ENCODE results near the gene ARFRP1.
A peak's percentile ranks its signal among the peaks of the same experiment; 100 is the strongest.

The ARFRP1 gene

GRCh38 chr20:63740627-63741353 is 33.0 kb upstream of the ARFRP1 start:
- Histone ChIP-seq H3K4me3 (ENCODE audit: low read depth, low read length, poor library complexity, severe bottlenecking) (peak overlapping the region; percentile 49), H3K9me2 (ENCODE audit: low read depth, low read length) (no peaks in the 10 kb centered on the region), H3F3A (ENCODE audit: insufficient read depth, low read length) (no peaks in the 10 kb centered on the region; the same call in 1 of the 2 replicates), H3K4me2 (ENCODE audit: low read length) (peak overlapping the region; percentile 53), H3K9ac (ENCODE audit: low read length) (peak overlapping the region; percentile 39; the same call in 1 of the 2 replicates), H2AFZ (ENCODE audit: low read length) (no peak overlapping the region), H3K27me3 (ENCODE audit: insufficient read depth, low read length) (no peaks in the 10 kb centered on the region; the same call in 1 of the 2 replicates), H3K36me3 (ENCODE audit: insufficient read depth, low read length) (peaks cover 12% of the 10 kb centered on the region), H4K20me1 (ENCODE audit: insufficient read depth, low read length) (no peaks in the 10 kb centered on the region), H3K9me3 (ENCODE audit: low read length) (no peaks in the 10 kb centered on the region), H3K27ac (ENCODE audit: low read depth, low read length, poor library complexity, severe bottlenecking) (no peak overlapping the region), H3K4me1 (ENCODE audit: insufficient read depth, low read length, severe bottlenecking) (peaks cover 38% of the 10 kb centered on the region), H3K79me2 (ENCODE audit: insufficient read depth, low read length) (no peaks in the 10 kb centered on the region)
- no peak for TF ChIP-seq CTCF (IDR thresholded peaks at IDR 0.05; ENCODE audit: low read length)
- TF ChIP-seq EZH2 (IDR thresholded peaks at IDR 0.05; ENCODE audit: borderline replicate concordance, low read length): no peak

- Histone ChIP-seq H3K4me3 (ENCODE audit: low read depth, low read length, poor library complexity, severe bottlenecking) (peak overlapping the region; percentile 49), H3K9ac (ENCODE audit: low read length) (peak overlapping the region; percentile 39; the same call in 1 of the 2 replicates), H3K27ac (ENCODE audit: low read depth, low read length, poor library complexity, severe bottlenecking) (no peak overlapping the region), H3K79me2 (ENCODE audit: insufficient read depth, low read length) (no peaks in the 10 kb centered on the region), H3K4me1 (ENCODE audit: insufficient read depth, low read length, severe bottlenecking) (peaks cover 39% of the 10 kb centered on the region), H3K36me3 (ENCODE audit: insufficient read depth, low read length) (peaks cover 18% of the 10 kb centered on the region), H3K4me2 (ENCODE audit: low read length) (peak overlapping the region; percentile 53), H3K9me3 (ENCODE audit: low read length) (no peaks in the 10 kb centered on the region), H3K9me2 (ENCODE audit: low read depth, low read length) (no peaks in the 10 kb centered on the region), H4K20me1 (ENCODE audit: insufficient read depth, low read length) (no peaks in the 10 kb centered on the region), H3K27me3 (ENCODE audit: insufficient read depth, low read length) (no peaks in the 10 kb centered on the region; the same call in 1 of the 2 replicates), H3F3A (ENCODE audit: insufficient read depth, low read length) (no peaks in the 10 kb centered on the region; the same call in 1 of the 2 replicates), H2AFZ (ENCODE audit: low read length) (no peak overlapping the region)
- TF ChIP-seq CTCF (IDR thresholded peaks at IDR 0.05; ENCODE audit: low read length): no peak
- TF ChIP-seq EZH2 (IDR thresholded peaks at IDR 0.05; ENCODE audit: borderline replicate concordance, low read length): no peak
Measured at GRCh38 chr20:63740070-63740626, 32.4 kb upstream of the ARFRP1 start.

- H3K4me3 ChIP-seq (ENCODE audit: low read depth, low read length, poor library complexity, severe bottlenecking): peak within 1 kb of the TSS; percentile 49
- H3K9ac ChIP-seq (ENCODE audit: low read length): peak within 1 kb of the TSS; percentile 39; the same call in 1 of the 2 replicates
- no peaks in the 10 kb centered on the region; the same call in 1 of the 2 replicates for H3F3A ChIP-seq (ENCODE audit: insufficient read depth, low read length)
- H2AFZ ChIP-seq (ENCODE audit: low read length): no peak within 1 kb of the TSS
- H3K4me1 ChIP-seq (ENCODE audit: insufficient read depth, low read length, severe bottlenecking): peaks cover 39% of the 10 kb centered on the region
- H3K79me2 ChIP-seq (ENCODE audit: insufficient read depth, low read length): no peaks in the 10 kb centered on the region
- H3K27ac ChIP-seq (ENCODE audit: low read depth, low read length, poor library complexity, severe bottlenecking): no peak within 1 kb of the TSS
- no peaks in the 10 kb centered on the region for H3K9me3 ChIP-seq (ENCODE audit: low read length)
- peaks cover 26% of the 10 kb centered on the region for H3K36me3 ChIP-seq (ENCODE audit: insufficient read depth, low read length)
- peak within 1 kb of the TSS; percentile 60 for H3K4me2 ChIP-seq (ENCODE audit: low read length)
- no peaks in the 10 kb centered on the region; the same call in 1 of the 2 replicates for H3K27me3 ChIP-seq (ENCODE audit: insufficient read depth, low read length)
- TF ChIP-seq EZH2 (IDR thresholded peaks at IDR 0.05; ENCODE audit: borderline replicate concordance, low read length): no peak
- no peak for TF ChIP-seq CTCF (IDR thresholded peaks at IDR 0.05; ENCODE audit: low read length)
- no peaks in the 10 kb centered on the region for H4K20me1 ChIP-seq (ENCODE audit: insufficient read depth, low read length)
- H3K9me2 ChIP-seq (ENCODE audit: low read depth, low read length): no peaks in the 10 kb centered on the region
Measured at GRCh38 chr20:63739130-63740069, 31.6 kb upstream of the ARFRP1 start, which contains the start of gene SLC2A4RG. SLC2A4RG (plus strand) TSS chr20:63739776; CDS start chr20:63739913, 137 bp downstream.
